Measurements from ENCODE around the gene POFUT1. TPM values are rescaled to one million over a fixed set of nuclear protein-coding genes. Genes with fewer than 3 reads are reported as not detected.

POFUT1 gene
- total RNA-seq, 1 donor from 2014 or later, result 49.5 TPM

DNA sequence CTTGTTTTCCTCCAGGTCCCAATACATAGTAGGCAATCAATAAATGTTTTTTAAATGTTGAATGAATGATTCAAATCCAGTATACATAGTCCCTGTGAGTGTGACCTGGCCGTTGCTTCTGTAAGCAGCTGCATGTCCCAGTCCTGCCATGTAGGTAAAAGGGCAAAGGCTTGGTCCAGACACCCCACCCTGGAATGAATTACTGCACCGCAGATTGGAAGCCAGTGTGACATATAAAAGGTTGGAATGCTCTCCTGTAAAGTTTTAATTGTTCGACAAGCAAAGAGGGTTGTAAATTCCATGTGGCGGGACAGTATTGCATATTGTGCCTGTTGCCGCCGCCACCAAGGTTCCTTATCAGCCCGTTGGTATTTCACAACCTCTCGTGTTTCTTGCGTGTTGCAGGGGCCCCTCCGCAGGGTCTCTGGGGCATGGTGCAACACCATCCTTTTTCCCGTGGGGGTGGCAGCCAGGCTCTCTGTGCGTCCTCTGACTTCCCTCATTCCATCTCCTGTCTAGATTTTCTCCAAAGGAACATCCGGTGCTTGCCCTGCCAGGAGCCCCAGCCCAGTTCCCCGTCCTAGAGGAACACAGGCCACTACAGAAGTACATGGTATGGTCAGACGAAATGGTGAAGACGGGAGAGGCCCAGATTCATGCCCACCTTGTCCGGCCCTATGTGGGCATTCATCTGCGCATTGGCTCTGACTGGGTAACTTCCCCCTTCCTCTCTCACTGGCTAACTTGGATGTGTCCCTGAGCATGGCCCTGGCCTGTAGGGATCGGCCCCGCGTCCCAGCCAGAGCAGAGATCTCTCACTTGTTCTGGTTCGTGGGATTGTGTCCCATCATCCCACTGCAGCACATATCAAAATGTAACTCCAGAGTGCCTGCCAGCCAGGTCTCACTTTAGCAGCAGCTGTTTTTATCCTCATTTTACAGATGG lies 20.3 kb downstream of the POFUT1 start:
- Mint-ChIP-seq H3K4me3 (ENCODE audit: unreplicated experiment) (no peak overlapping the region), H3K27ac (ENCODE audit: unreplicated experiment) (no peak overlapping the region), H3K9me3 (ENCODE audit: unreplicated experiment) (no peaks in the 10 kb centered on the region), H3K27me3 (ENCODE audit: unreplicated experiment) (no peaks in the 10 kb centered on the region), H3K36me3 (ENCODE audit: unreplicated experiment) (peaks cover 40% of the 10 kb centered on the region), H3K4me1 (ENCODE audit: unreplicated experiment) (no peaks in the 10 kb centered on the region)
- no peak for DNase-seq (ENCODE audit: extremely low spot score, unreplicated experiment)
- TF ChIP-seq CTCF (IDR thresholded peaks at IDR 0.05), result no peak

GRCh38 chr20:32229251-32229747 lies 21.6 kb downstream of the POFUT1 start:
- peaks cover 47% of the 10 kb centered on the region for H3K36me3 Mint-ChIP-seq (ENCODE audit: unreplicated experiment)
- no peaks in the 10 kb centered on the region for H3K9me3 Mint-ChIP-seq (ENCODE audit: unreplicated experiment)
- H3K4me3 Mint-ChIP-seq (ENCODE audit: unreplicated experiment), result no peak overlapping the region
- H3K27ac Mint-ChIP-seq (ENCODE audit: unreplicated experiment), result no peak overlapping the region
- no peak for DNase-seq (ENCODE audit: extremely low spot score, unreplicated experiment)
- no peaks in the 10 kb centered on the region for H3K27me3 Mint-ChIP-seq (ENCODE audit: unreplicated experiment)
- no peaks in the 10 kb centered on the region for H3K4me1 Mint-ChIP-seq (ENCODE audit: unreplicated experiment)
- no peak for TF ChIP-seq CTCF (IDR thresholded peaks at IDR 0.05)

DNA sequence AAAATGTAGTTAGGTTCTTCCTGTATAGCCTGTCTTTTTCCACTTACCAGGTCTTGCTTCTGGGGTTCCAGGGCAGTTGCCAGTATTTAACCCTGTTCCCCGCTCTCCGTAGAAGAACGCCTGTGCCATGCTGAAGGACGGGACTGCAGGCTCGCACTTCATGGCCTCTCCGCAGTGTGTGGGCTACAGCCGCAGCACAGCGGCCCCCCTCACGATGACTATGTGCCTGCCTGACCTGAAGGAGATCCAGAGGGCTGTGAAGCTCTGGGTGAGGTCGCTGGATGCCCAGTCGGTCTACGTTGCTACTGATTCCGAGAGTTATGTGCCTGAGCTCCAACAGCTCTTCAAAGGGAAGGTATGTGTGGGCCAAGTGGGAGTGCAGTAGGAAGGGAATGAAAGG lies 23.0 kb downstream of the POFUT1 start:
- no peaks in the 10 kb centered on the region for H3K27me3 Mint-ChIP-seq (ENCODE audit: unreplicated experiment)
- H3K4me1 Mint-ChIP-seq (ENCODE audit: unreplicated experiment), result no peaks in the 10 kb centered on the region
- H3K4me3 Mint-ChIP-seq (ENCODE audit: unreplicated experiment), result no peak overlapping the region
- no peak overlapping the region for H3K27ac Mint-ChIP-seq (ENCODE audit: unreplicated experiment)
- H3K36me3 Mint-ChIP-seq (ENCODE audit: unreplicated experiment), result peaks cover 56% of the 10 kb centered on the region
- DNase-seq (ENCODE audit: extremely low spot score, unreplicated experiment), result no peak
- no peak for TF ChIP-seq CTCF (IDR thresholded peaks at IDR 0.05)
- no peaks in the 10 kb centered on the region for H3K9me3 Mint-ChIP-seq (ENCODE audit: unreplicated experiment)

- Mint-ChIP-seq H3K4me1 (ENCODE audit: unreplicated experiment) (no peaks in the 10 kb centered on the region), H3K4me3 (ENCODE audit: unreplicated experiment) (no peak overlapping the region), H3K36me3 (ENCODE audit: unreplicated experiment) (peaks cover 57% of the 10 kb centered on the region), H3K27ac (ENCODE audit: unreplicated experiment) (no peak overlapping the region), H3K27me3 (ENCODE audit: unreplicated experiment) (no peaks in the 10 kb centered on the region), H3K9me3 (ENCODE audit: unreplicated experiment) (no peaks in the 10 kb centered on the region)
- TF ChIP-seq CTCF (IDR thresholded peaks at IDR 0.05), result no peak
- DNase-seq (ENCODE audit: extremely low spot score, unreplicated experiment), result no peak
Observed at GRCh38 chr20:32231245-32231644, 23.6 kb downstream of the POFUT1 start.

DNA sequence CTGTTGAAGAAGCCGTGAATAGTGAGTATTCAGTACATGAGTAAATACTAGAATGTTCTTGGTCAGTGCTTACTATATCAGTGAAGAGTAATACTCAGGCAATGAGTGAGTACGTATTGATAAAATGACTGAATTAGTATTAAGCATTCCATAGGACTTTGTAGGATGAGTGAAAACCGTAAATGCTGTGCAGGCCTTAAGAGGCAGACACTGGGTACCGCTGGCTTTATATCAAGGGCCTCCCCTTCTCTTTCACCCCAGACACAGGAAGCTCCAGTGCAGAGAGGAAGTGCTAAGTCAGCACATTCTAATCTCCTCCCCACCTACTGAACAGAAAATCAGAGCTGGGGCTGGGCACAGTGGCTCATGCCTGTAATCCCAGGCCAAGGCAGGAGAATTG lies 24.2 kb downstream of the POFUT1 start:
- no peaks in the 10 kb centered on the region for H3K27me3 Mint-ChIP-seq (ENCODE audit: unreplicated experiment)
- no peak overlapping the region for H3K27ac Mint-ChIP-seq (ENCODE audit: unreplicated experiment)
- H3K9me3 Mint-ChIP-seq (ENCODE audit: unreplicated experiment), result no peaks in the 10 kb centered on the region
- TF ChIP-seq CTCF (IDR thresholded peaks at IDR 0.05), result no peak
- H3K4me3 Mint-ChIP-seq (ENCODE audit: unreplicated experiment), result no peak overlapping the region
- peaks cover 57% of the 10 kb centered on the region for H3K36me3 Mint-ChIP-seq (ENCODE audit: unreplicated experiment)
- no peak for DNase-seq (ENCODE audit: extremely low spot score, unreplicated experiment)
- H3K4me1 Mint-ChIP-seq (ENCODE audit: unreplicated experiment), result no peaks in the 10 kb centered on the region

Measured in osteocyte (in vitro differentiated cells).